Measurements from ENCODE around the gene CA6. TPM values are rescaled to one million over a fixed set of nuclear protein-coding genes. Genes with fewer than 3 reads are reported as not detected.

Gene CA6
- total and polyA plus RNA-seq, 2 donors (not counting 1 experiment from before 2014, with no cell fraction given) = not detected

DNA sequence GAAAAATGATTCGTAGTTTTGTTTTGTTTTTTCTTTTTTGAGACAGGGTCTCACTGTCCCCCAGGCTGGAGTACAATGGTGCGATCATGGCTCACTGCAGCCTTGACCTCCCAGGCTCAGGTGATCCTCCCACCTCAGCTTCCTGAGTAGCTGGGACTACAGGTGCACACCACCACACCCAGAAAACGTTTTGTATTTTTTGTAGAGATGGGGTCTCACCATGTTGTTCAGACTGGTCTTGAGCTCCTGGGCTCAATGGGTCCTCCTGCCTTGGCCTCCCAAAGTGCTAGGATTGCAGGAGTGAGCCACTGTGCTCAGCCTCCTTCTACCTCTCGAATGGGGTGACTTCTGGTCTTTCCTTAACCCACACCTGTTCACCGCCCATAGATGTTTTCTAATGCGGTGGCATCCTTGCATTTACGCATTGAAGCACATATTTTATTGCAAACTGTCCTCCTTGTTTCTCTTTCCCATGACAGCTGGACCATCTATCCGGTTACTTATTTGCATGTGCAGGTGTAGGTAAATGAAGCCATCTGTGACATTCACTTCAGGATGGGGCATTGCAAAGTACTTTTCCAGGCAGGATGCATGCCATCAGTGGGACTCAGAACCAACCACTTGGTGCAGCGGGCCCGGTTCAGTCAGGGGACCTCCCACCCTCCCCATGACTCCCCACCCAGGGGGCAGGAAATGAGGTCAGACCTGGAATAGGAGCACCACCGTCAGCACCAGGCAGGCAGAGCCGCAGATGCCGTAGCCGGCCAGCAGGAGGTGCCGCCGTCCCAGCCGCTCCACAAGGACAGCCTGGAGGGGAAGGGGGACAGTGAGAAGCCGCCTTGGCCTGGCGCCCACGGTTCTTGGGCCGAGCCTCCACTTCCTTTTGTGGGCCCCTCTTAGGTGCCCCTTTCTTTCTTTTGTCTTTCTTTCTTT is 64.0 kb downstream of the CA6 start:
- Histone ChIP-seq H3K4me2 (replicated peaks; ENCODE audit: low read depth, low read length, poor library complexity, severe bottlenecking) (peak overlapping the region; percentile 21), H3K79me2 (ENCODE audit: control insufficient read depth, insufficient read depth, low read length) (no peaks in the 10 kb centered on the region), H3K36me3 (replicated peaks in 1 of 2; ENCODE audit: control extremely low read depth in 1 of 2, control insufficient read depth in 1 of 2, extremely low read depth in 1 of 2, insufficient read depth in 2 of 2, low read length in 1 of 2) (no peaks in the 10 kb centered on the region), H3K4me1 (ENCODE audit: control insufficient read depth in 2 of 2, insufficient read depth in 2 of 2, low read length in 2 of 2) (peaks cover 20 to 41% of the 10 kb centered on the region in 2 donors), H3K27ac (ENCODE audit: low read length in 2 of 2) (no peak overlapping the region), H2AFZ (ENCODE audit: insufficient read depth, low read depth, low read length, poor library complexity, severe bottlenecking) (no peak overlapping the region), H3K4me3 (ENCODE audit: control extremely low read depth in 1 of 5, extremely low read depth in 1 of 5, insufficient read depth in 1 of 5, low read depth in 2 of 5, low read length in 4 of 5) (no peak overlapping the region), H3K9me3 (ENCODE audit: control extremely low read depth in 1 of 3, control insufficient read depth in 2 of 3, insufficient read depth in 1 of 3, low read length in 2 of 3) (peaks cover 0 to 3% (median 0%) of the 10 kb centered on the region in 3 donors), H3K27me3 (replicated peaks in 1 of 4; ENCODE audit: control extremely low read depth in 1 of 4, control insufficient read depth in 3 of 4, insufficient read depth in 4 of 4, low read length in 3 of 4) (peaks cover 0 to 6% (median under 1%) of the 10 kb centered on the region in 4 experiments), H4K20me1 (ENCODE audit: control insufficient read depth, insufficient read depth, low read length, poor library complexity, severe bottlenecking) (no peaks in the 10 kb centered on the region), H3K9ac (ENCODE audit: low read length) (no peak overlapping the region)
- intact Hi-C loops (cut with micrococcal nuclease) = loop anchor here (1.0 to 10.0 kb wide), 3 partner anchors 68 to 185 kb away; no protein-coding TSS in a partner anchor
- Mint-ChIP-seq H3K9me3 (ENCODE audit: insufficient read depth) (no peaks in the 10 kb centered on the region), H3K27me3 (peaks cover 11% of the 10 kb centered on the region), H3K4me1 (peaks cover 44% of the 10 kb centered on the region), H3K4me3 (peak overlapping the region; percentile 50), H3K27ac (no peak overlapping the region)
- CTCF ChIA-PET = interaction anchor here (0.6 to 6.9 kb wide), 8 partner anchors 27 to 187 kb away, joined by 3 to 95 read pairs (median 4); no protein-coding TSS in a partner anchor
- POLR2A ChIA-PET = interaction anchor here (0.6 kb wide), 1 partner anchor 176 kb away, joined by 3 read pairs; no protein-coding TSS in a partner anchor
- TF ChIP-seq CTCF (IDR thresholded peaks at IDR 0.05) (peak; percentile 74), EZH2 (IDR thresholded peaks at IDR 0.05; ENCODE audit: borderline replicate concordance, insufficient read depth, low read depth, low read length, poor library complexity, severe bottlenecking) (no peak)
- DNase-seq (peak; percentile 57), ATAC-seq (ENCODE audit: low read depth) (peak; percentile 26)
- 53% methylated on average over 13 of the region's 21 CpGs for WGBS (ENCODE audit: insufficient coverage)
